Regular cardiac myocyte (primary cell): ENCODE results near the gene ZNF45. TPM values are rescaled to one million over a fixed set of nuclear protein-coding genes. Genes with fewer than 3 reads are reported as not detected.

Source experiments
- total RNA-seq: library from RNA; depleted of rRNA; stranded (reverse); fragments of >200 nt; gene quantifications from 2 replicates; pipeline ENCODE4 v1.2.3, GENCODE V29; 2014

Gene ZNF45
- total RNA-seq: 18.6 and 18.8 TPM in 2 replicates

GRCh38 chr19:43934985-43935708 lies at the start of gene ZNF45:
ZNF45 (minus strand) TSS chr19:43935282; CDS start chr19:43922185, 13,097 bp downstream.

GRCh38 chr19:43983912-43984686 lies 49.0 kb upstream of the ZNF45 start, which contains the start of gene ZNF155:
ZNF155 (plus strand) TSS chr19:43984188; CDS start chr19:43988544, 4,356 bp downstream.

GRCh38 chr19:43950834-43951645 lies 16.0 kb upstream of the ZNF45 start, which contains the start of gene ZNF221:
ZNF221 (plus strand) TSS chr19:43951228; CDS start chr19:43962727, 11,499 bp downstream.

GRCh38 chr19:43883864-43884263 lies 51.2 kb downstream of the ZNF45 start, which contains the start of gene ZNF404:
ZNF404 (minus strand) TSS chr19:43883964.

Other genes with a start within 250 kb of the ZNF45 start
- not detected in 2 replicates for gene IRGC, start 219.2 kb downstream of the ZNF45 start, total RNA-seq
- gene SMG9, start 180.3 kb downstream of the ZNF45 start, total RNA-seq: 4.8 and 6.8 TPM in 2 replicates
- 3.8 and 4.5 TPM in 2 replicates for gene KCNN4, start 154.3 kb downstream of the ZNF45 start, total RNA-seq
- 0.19 and 2.8 TPM in 2 replicates for gene LYPD5, start 132.8 kb downstream of the ZNF45 start, total RNA-seq
- gene ZNF283, start 108.0 kb downstream of the ZNF45 start, total RNA-seq: 10.0 and 14.1 TPM in 2 replicates
- 1.5 and 5.6 TPM in 2 replicates for gene ZNF404, start 51.3 kb downstream of the ZNF45 start, total RNA-seq
- 5.9 and 9.6 TPM in 2 replicates for gene ZNF221, start 15.9 kb upstream of the ZNF45 start, total RNA-seq
- gene ZNF155, start 48.9 kb upstream of the ZNF45 start, total RNA-seq: 5.8 and 8.5 TPM in 2 replicates
- 3.1 and 4.5 TPM in 2 replicates for gene ZNF230, start 67.7 kb upstream of the ZNF45 start, total RNA-seq
- 6.3 and 6.5 TPM in 2 replicates for gene ZNF222, start 90.1 kb upstream of the ZNF45 start, total RNA-seq
- 4.2 and 5.4 TPM in 2 replicates for gene ZNF223, start 116.8 kb upstream of the ZNF45 start, total RNA-seq
- gene ZNF284, start 136.9 kb upstream of the ZNF45 start, total RNA-seq: 2.5 and 3.7 TPM in 2 replicates
- 20.9 and 34.7 TPM in 2 replicates for gene ZNF224, start 159.1 kb upstream of the ZNF45 start, total RNA-seq
- 5.2 and 6.5 TPM in 2 replicates for gene ZNF225, start 178.1 kb upstream of the ZNF45 start, total RNA-seq
- gene ZNF234, start 206.3 kb upstream of the ZNF45 start, total RNA-seq: 9.6 and 15.5 TPM in 2 replicates
- gene ZNF226, start 229.8 kb upstream of the ZNF45 start, total RNA-seq: 15.9 and 21.7 TPM in 2 replicates